ENCODE results near the gene MYEOV. TPM values are rescaled to one million over a fixed set of nuclear protein-coding genes. Genes with fewer than 3 reads are reported as not detected.

The MYEOV gene
- total RNA-seq, 2 experiments from 2014 or later: not detected

GRCh38 chr11:69257838-69258658, 35.9 kb upstream of the MYEOV start:
- no peaks in the 10 kb centered on the region for H3K4me1 Mint-ChIP-seq
- POLR2A ChIA-PET: no interaction called here
- peaks cover 17% of the 10 kb centered on the region for H3K9me3 Mint-ChIP-seq
- no peak for DNase-seq
- CTCF ChIA-PET: no interaction called here
- H3K4me3 Mint-ChIP-seq: no peak overlapping the region
- no peaks in the 10 kb centered on the region for H3K27me3 Mint-ChIP-seq
- H3K36me3 Mint-ChIP-seq (ENCODE audit: low read depth): no peaks in the 10 kb centered on the region
- no peak overlapping the region for H3K27ac Mint-ChIP-seq

DNA sequence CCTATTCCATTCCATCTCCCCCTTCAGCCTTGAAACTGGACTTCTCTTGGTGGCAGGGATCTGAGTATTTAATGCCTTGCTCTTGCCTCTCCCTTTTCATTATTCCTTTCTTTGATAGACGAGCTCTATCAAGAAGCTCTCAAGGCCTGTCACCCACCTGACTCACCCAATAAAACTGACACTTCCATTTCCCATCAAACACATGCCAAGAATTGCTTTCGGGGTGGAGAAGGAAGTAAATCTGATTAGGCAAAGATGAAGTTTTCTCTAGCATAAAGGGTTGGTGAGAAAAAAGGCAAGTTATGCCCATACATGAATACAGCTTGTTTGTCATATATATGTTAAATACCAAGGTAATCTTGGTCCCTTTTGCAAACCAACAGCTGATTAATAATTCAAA, 34.9 kb upstream of the MYEOV start:
- no peaks in the 10 kb centered on the region for H3K4me1 Mint-ChIP-seq
- H3K27ac Mint-ChIP-seq: no peak overlapping the region
- ChIA-PET POLR2A (no interaction called here), CTCF (no interaction called here)
- no peak for DNase-seq
- no peaks in the 10 kb centered on the region for H3K27me3 Mint-ChIP-seq
- peaks cover 17% of the 10 kb centered on the region for H3K9me3 Mint-ChIP-seq
- no peaks in the 10 kb centered on the region for H3K36me3 Mint-ChIP-seq (ENCODE audit: low read depth)
- no peak overlapping the region for H3K4me3 Mint-ChIP-seq

GRCh38 chr11:69260622-69261021, 33.3 kb upstream of the MYEOV start:
- Mint-ChIP-seq H3K4me1 (no peaks in the 10 kb centered on the region), H3K27me3 (no peaks in the 10 kb centered on the region), H3K27ac (no peak overlapping the region), H3K9me3 (peaks cover 6% of the 10 kb centered on the region), H3K4me3 (no peak overlapping the region), H3K36me3 (ENCODE audit: low read depth) (no peaks in the 10 kb centered on the region)
- ChIA-PET CTCF (no interaction called here), POLR2A (no interaction called here)
- DNase-seq: no peak

- DNase-seq: no peak
- ChIA-PET POLR2A (no interaction called here), CTCF (no interaction called here)
- Mint-ChIP-seq H3K4me3 (no peak overlapping the region), H3K9me3 (peaks cover 2% of the 10 kb centered on the region), H3K36me3 (ENCODE audit: low read depth) (no peaks in the 10 kb centered on the region), H3K27ac (no peak overlapping the region), H3K27me3 (no peaks in the 10 kb centered on the region), H3K4me1 (no peaks in the 10 kb centered on the region)
Observed at GRCh38 chr11:69261116-69261515, 32.8 kb upstream of the MYEOV start.

DNA sequence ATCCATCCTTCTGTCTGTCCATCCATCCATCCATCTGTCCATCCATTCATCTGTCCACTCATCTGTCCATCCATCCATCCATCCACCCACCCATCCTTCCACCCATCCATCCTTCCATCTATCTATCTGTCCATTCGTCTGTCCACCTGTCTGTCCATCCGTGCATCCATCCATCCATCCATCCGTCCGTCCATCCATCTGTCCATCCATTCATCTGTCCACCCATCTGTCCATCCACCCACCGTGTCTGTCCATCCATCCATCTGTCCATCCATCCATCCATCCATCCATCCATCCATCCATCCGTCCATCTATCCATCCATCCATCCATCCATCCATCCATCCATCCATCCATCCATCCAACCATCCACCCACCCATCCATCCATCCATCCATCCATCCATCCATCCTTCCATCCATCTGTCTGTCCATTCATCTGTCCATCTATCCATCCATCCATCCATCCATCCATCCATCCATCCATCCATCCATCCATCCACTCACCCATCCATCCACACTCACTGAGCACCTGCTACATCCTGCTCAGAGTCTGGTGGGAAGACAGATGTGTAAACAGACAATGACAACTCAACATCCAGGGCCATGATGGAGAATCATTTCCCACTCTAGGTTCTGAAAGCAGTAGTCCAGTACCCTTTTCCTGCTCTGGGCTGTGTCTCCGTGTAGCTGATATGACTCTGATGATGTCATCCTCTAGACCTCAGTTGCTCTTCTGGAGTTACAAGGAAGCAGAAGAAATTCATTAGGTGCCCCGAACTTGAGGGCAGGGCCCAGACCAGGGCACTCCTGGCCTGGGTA, 30.8 kb upstream of the MYEOV start:
- Mint-ChIP-seq H3K4me3 (no peak overlapping the region), H3K27me3 (no peaks in the 10 kb centered on the region), H3K36me3 (ENCODE audit: low read depth) (no peaks in the 10 kb centered on the region), H3K27ac (no peak overlapping the region), H3K4me1 (no peaks in the 10 kb centered on the region), H3K9me3 (no peaks in the 10 kb centered on the region)
- no peak for DNase-seq
- ChIA-PET POLR2A (no interaction called here), CTCF (no interaction called here)

DNA sequence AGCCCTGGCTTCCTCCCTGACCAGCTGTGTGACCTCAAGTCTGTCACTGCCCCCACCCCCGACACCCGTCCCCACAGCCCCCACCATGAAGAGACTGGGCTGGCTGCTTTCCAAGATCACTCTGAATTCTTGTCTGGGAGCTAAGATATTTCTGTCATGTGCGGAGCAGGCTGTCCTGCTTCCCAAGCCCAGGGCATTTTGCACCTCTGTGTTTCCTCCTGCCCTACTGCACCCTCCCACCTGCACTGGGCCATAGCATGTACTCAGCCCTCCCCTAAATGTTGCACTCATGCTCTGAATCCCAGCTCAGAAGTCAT, 30.3 kb upstream of the MYEOV start:
- POLR2A ChIA-PET: no interaction called here
- CTCF ChIA-PET: no interaction called here
- no peaks in the 10 kb centered on the region for H3K36me3 Mint-ChIP-seq (ENCODE audit: low read depth)
- no peaks in the 10 kb centered on the region for H3K9me3 Mint-ChIP-seq
- H3K27me3 Mint-ChIP-seq: no peaks in the 10 kb centered on the region
- H3K27ac Mint-ChIP-seq: no peak overlapping the region
- H3K4me1 Mint-ChIP-seq: no peaks in the 10 kb centered on the region
- no peak overlapping the region for H3K4me3 Mint-ChIP-seq
- no peak for DNase-seq

DNA sequence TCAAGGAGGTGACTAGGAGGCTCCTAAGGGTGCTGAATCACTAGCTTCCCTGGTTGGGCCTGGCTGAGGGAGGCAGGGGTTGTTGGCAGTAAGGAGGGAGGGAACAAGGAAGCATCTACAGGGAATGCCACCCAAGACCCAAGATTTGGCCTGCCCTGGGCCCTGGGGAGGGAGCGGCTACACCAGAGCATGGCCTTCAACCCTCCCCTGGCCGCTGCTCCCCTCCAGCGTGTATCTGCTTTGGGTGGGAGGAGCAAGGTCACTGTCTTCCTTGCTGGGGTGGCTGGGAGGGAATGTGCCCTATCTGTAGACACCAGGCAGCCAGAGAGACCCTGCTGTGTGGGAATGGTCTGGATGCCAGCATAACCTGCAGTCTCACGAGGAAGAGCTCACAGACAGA, 29.5 kb upstream of the MYEOV start:
- no peaks in the 10 kb centered on the region for H3K4me1 Mint-ChIP-seq
- no peaks in the 10 kb centered on the region for H3K9me3 Mint-ChIP-seq
- no peak overlapping the region for H3K4me3 Mint-ChIP-seq
- CTCF ChIA-PET: no interaction called here
- no peaks in the 10 kb centered on the region for H3K27me3 Mint-ChIP-seq
- POLR2A ChIA-PET: no interaction called here
- H3K27ac Mint-ChIP-seq: no peak overlapping the region
- no peak for DNase-seq
- H3K36me3 Mint-ChIP-seq (ENCODE audit: low read depth): no peaks in the 10 kb centered on the region

DNA sequence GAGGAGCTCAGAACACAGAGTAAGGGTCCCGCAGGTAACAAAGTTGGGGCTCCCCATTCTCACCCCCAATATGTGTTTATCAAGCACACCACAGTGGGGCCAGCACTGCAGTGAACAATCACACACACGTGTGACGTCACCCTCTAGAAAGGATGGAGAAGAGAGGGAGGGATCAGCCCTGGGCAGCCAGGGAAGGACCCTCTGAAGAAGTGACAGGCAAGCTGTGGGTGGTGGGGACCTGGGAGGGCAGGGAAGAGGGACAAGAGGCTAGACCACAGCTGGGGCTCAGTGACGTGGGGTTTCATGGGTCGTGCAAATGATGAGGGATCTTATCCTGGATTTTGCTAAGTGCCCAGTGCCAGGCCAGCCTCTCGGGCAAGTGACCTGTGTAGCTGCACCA, 28.7 kb upstream of the MYEOV start:
- Mint-ChIP-seq H3K27me3 (no peaks in the 10 kb centered on the region), H3K9me3 (no peaks in the 10 kb centered on the region), H3K27ac (no peak overlapping the region), H3K4me3 (no peak overlapping the region), H3K36me3 (ENCODE audit: low read depth) (no peaks in the 10 kb centered on the region), H3K4me1 (no peaks in the 10 kb centered on the region)
- CTCF ChIA-PET: no interaction called here
- POLR2A ChIA-PET: no interaction called here
- no peak for DNase-seq

DNA sequence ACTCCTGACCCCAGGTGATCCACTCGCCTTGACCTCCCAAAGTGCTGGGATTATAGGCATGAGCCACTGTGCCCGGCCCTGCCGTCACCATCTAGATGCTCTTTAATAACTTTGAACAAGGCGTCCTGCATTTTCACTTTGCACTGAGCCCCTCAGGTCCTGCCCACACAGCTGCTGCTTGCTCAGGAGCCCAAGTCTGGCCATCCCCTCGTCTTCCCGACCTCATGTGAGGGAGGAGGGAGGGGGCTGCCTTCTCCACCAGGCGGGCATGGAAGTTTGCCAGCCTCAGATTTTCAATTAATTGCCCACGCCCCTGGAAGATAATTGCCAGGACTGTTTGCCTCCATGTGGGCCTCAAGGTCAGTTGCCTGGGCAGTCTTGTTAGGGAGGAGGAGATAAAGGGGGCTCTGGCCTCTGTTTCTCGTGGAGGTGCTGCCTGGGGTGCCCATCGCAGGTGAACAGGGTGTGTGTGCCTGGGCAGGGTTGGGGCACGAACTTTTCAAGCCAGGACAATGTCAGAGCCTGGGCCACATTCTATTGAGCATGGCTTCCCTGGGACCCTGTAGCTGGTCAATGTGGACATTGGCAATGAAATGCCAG, 27.9 kb upstream of the MYEOV start:
- Mint-ChIP-seq H3K4me3 (no peak overlapping the region), H3K27ac (no peak overlapping the region), H3K36me3 (ENCODE audit: low read depth) (no peaks in the 10 kb centered on the region), H3K27me3 (no peaks in the 10 kb centered on the region), H3K4me1 (no peaks in the 10 kb centered on the region), H3K9me3 (no peaks in the 10 kb centered on the region)
- CTCF ChIA-PET: no interaction called here
- no peak for DNase-seq
- POLR2A ChIA-PET: no interaction called here

GRCh38 chr11:69267395-69267805, 26.6 kb upstream of the MYEOV start:
- no peak overlapping the region for H3K4me3 Mint-ChIP-seq
- DNase-seq: no peak
- no peaks in the 10 kb centered on the region for H3K27me3 Mint-ChIP-seq
- H3K36me3 Mint-ChIP-seq (ENCODE audit: low read depth): no peaks in the 10 kb centered on the region
- H3K9me3 Mint-ChIP-seq: no peaks in the 10 kb centered on the region
- ChIA-PET CTCF (no interaction called here), POLR2A (no interaction called here)
- no peaks in the 10 kb centered on the region for H3K4me1 Mint-ChIP-seq
- H3K27ac Mint-ChIP-seq: no peak overlapping the region

DNA sequence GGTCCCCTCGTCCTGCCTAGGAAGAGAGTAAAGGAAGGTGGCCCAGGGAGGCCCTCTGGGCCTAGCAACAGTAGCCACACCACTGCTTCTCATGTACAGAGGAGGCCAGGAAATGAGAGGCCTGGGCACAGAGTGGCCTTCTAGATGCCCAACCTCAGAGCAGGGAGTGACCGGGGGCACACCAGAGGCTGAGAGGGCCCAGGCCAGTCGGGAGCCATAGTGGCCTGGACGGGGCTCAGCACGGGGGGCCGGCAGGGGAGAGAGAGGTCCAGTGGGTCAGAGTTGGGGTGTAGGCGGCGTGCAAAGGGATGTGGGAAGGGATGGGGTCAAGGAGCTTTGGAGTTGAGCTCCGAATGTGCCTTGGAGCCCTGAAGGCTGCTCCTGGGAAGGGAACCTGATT, 25.0 kb upstream of the MYEOV start:
- H3K4me3 Mint-ChIP-seq: no peak overlapping the region
- ChIA-PET POLR2A (no interaction called here), CTCF (no interaction called here)
- H3K27me3 Mint-ChIP-seq: no peaks in the 10 kb centered on the region
- no peaks in the 10 kb centered on the region for H3K36me3 Mint-ChIP-seq (ENCODE audit: low read depth)
- H3K9me3 Mint-ChIP-seq: no peaks in the 10 kb centered on the region
- DNase-seq: no peak
- no peak overlapping the region for H3K27ac Mint-ChIP-seq
- H3K4me1 Mint-ChIP-seq: no peaks in the 10 kb centered on the region

DNA sequence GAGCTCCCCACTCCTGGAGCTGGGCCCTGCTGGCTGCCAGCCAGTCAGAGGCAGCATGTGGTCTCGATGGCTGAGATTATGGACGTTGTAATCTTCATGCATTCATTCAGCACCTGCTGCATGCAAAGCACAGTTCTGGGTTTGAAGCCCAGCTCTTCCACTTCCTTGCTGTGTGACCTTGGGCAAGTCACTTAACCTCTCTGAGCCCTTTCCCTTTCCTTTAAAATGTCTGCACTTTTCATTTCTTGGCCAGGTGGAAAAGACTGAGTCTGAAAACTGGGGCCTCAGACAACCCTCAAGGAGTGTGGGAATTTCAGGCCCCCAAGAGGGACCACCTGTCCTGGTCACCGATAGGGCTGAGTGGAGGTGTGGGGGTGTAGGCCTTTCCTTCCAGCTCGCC, 24.6 kb upstream of the MYEOV start:
- ChIA-PET POLR2A (no interaction called here), CTCF (no interaction called here)
- no peaks in the 10 kb centered on the region for H3K9me3 Mint-ChIP-seq
- H3K36me3 Mint-ChIP-seq (ENCODE audit: low read depth): no peaks in the 10 kb centered on the region
- H3K27ac Mint-ChIP-seq: no peak overlapping the region
- no peaks in the 10 kb centered on the region for H3K27me3 Mint-ChIP-seq
- H3K4me1 Mint-ChIP-seq: no peaks in the 10 kb centered on the region
- DNase-seq: no peak
- H3K4me3 Mint-ChIP-seq: no peak overlapping the region

DNA sequence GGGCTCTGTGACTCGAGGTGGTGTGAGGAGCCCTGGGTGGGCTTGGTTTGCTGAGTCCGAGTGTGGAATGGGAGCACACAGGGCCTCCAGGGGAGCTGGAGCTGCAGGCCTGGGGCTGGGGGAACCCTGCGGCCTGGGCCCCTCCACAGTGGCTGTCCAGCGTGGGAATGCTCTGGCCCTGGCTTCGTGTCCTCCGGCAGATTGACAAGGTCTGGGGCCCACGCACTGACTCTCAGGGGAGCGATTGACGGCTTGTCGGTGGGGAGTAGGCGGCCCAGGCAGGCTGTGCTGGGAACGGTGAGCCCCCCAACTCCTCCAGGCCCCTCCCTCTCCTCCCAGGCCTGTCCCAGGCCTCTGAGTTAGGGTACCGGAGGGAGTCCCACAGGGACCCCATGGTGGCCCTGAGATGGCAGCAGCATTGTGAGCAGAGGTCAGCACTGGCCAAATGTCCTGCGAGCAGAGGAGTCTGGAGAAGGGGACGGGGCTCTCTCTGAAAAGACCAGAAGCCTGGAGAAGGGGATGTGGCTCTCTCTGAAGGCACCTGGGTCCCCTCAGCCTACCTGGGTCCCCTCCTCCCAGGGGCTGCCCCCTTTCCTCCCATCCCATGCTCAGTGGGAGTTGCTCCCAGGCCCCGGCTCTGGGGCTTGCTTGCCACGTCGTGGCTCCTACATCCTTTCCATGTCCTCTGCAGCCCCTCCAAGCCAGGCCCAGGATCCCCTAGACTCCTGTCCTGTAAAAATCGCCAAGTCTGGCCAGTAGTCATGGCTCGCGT, 23.8 kb upstream of the MYEOV start:
- POLR2A ChIA-PET: no interaction called here
- no peaks in the 10 kb centered on the region for H3K36me3 Mint-ChIP-seq (ENCODE audit: low read depth)
- H3K4me1 Mint-ChIP-seq: no peaks in the 10 kb centered on the region
- DNase-seq: no peak
- H3K27me3 Mint-ChIP-seq: no peaks in the 10 kb centered on the region
- no peaks in the 10 kb centered on the region for H3K9me3 Mint-ChIP-seq
- H3K4me3 Mint-ChIP-seq: no peak overlapping the region
- CTCF ChIA-PET: no interaction called here
- H3K27ac Mint-ChIP-seq: no peak overlapping the region

Data from activated CD4-positive, alpha-beta memory T cell treated with anti-CD3 and anti-CD28 coated beads, Interleukin-2, amount 10 ng/mL, durations not matched to agents 7 days and 5 days (primary cell).